ENCODE measurements around the gene N4BP3. TPM values are rescaled to one million over a fixed set of nuclear protein-coding genes. Genes with fewer than 3 reads are reported as not detected.
A peak's percentile ranks its signal among the peaks of the same experiment; 100 is the strongest.

Gene N4BP3
- total and polyA plus RNA-seq, 5 experiments from 2014 or later: 1.6 to 7.2 (median 5.5) TPM

DNA sequence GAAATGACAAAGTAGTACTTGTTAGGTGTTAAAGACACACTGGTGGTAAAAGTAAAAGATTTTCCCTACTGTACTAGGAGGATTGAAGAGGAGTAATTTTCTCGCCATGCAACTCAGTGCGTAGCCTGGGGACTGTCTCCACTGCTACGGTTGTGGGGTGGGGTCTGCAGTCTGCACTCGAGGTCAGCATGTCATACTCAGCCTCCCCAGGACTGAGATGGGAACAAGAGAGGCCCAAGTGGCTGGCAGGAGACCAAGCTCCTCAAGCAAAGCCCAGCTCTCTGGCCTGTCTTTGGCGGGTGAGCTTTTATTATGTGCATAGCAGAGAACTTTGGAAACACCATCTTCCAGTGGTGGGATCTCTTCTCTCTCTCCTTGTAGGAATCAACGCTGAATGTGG is 29.9 kb downstream of the N4BP3 start:
- Mint-ChIP-seq H3K36me3 (peaks cover 0 to 74% (median 2%) of the 10 kb centered on the region in 3 donors), H3K4me3 (no peak overlapping the region), H3K4me1 (peaks cover 0 to 12% (median under 1%) of the 10 kb centered on the region in 4 donors), H3K9me3 (no peaks in the 10 kb centered on the region), H3K27me3 (no peaks in the 10 kb centered on the region), H3K27ac (peak overlapping the region in 1 of 10 donors; percentile 11)
- ATAC-seq (no peak), DNase-seq (no peak)
- POLR2A ChIA-PET: interaction anchor here (0.7 to 1.6 kb wide), 3 partner anchors 12 to 67 kb away, joined by 3 read pairs; partner anchors contain the start of gene N4BP3

DNA sequence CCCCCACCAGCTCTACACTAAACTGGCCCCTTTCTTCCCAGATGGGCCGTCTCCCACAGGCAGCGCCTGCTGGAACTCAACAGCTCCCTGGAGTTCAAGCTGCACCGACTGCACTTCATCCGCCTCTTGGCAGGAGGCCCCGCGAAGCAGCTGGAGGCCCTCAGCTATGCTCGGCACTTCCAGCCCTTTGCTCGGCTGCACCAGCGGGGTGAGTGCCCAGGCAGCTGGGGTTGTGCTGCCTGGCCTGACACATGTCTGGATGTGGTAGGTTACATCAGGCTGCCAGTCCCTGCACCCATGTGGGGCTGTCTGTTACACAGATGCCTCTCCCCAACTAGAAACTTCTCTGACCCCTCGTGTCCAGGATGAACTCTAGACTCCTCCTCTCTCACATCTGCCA is 30.6 kb downstream of the N4BP3 start:
- Mint-ChIP-seq H3K4me1 (peaks cover 0 to 12% (median under 1%) of the 10 kb centered on the region in 4 donors), H3K36me3 (peaks cover 0 to 76% (median 2%) of the 10 kb centered on the region in 3 donors), H3K27ac (peak overlapping the region in 2 of 10 donors; percentile 31 to 77), H3K9me3 (no peaks in the 10 kb centered on the region), H3K27me3 (no peaks in the 10 kb centered on the region), H3K4me3 (no peak overlapping the region)
- POLR2A ChIA-PET: interaction anchor here (0.7 to 1.6 kb wide), 6 partner anchors 9 to 68 kb away, joined by 3 to 4 read pairs (median 3); partner anchors contain the start of gene N4BP3
- DNase-seq (no peak), ATAC-seq (no peak)

DNA sequence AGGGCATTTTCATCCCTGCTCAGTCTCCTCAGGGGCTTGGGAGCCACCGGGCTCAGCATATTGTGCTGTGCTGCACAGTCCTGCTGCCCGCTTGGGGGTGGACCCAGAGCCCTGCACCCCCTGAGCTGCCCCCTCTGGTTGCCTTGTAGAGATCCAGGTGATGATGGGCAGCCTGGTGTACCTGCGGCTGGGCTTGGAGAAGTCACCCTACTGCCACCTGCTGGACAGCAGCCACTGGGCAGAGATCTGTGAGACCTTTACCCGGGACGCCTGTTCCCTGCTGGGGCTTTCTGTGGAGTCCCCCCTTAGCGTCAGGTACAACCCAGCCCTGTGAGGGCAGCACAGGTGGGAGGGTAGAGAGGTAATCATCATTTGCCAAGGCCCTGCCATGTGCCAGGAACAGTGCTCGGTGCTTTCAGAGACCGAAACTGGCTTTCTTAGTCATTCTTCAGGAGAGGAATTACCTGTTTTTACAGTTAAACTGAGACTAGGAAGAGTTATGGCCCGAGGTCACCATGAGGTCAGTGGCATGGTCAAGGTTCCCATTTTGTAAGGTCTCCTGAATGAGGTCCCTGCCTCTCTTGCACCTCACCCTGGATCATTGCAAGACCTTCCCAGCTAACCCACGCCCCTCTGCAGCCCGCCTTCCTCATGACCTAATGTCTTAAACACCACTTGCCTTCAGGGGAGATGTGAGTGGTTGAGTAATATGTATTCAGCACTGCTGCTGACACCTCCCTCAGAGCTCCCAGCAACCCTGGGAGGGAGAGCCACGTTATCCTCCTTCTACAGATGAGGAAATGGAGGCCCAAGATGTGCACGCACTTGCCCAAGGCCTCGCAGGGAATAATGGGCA is 32.9 kb downstream of the N4BP3 start:
- H3K4me1 Mint-ChIP-seq: peaks cover 7 to 28% (median 13%) of the 10 kb centered on the region in 4 donors
- H3K27me3 Mint-ChIP-seq: no peaks in the 10 kb centered on the region
- POLR2A ChIA-PET: interaction anchor here (0.6 to 1.2 kb wide), 7 partner anchors 17 to 78 kb away, joined by 3 to 12 read pairs (median 3); partner anchors contain the start of gene HNRNPAB
- no peaks in the 10 kb centered on the region for H3K9me3 Mint-ChIP-seq
- peak; percentile 65 to 89 (median 74) for DNase-seq
- H3K4me3 Mint-ChIP-seq: no peak overlapping the region
- peaks cover 0 to 89% (median 2%) of the 10 kb centered on the region in 3 donors for H3K36me3 Mint-ChIP-seq
- peak overlapping the region in 4 of 10 donors; percentile 48 to 91 (median 61) for H3K27ac Mint-ChIP-seq
- ATAC-seq: peak; percentile 96 to 99

DNA sequence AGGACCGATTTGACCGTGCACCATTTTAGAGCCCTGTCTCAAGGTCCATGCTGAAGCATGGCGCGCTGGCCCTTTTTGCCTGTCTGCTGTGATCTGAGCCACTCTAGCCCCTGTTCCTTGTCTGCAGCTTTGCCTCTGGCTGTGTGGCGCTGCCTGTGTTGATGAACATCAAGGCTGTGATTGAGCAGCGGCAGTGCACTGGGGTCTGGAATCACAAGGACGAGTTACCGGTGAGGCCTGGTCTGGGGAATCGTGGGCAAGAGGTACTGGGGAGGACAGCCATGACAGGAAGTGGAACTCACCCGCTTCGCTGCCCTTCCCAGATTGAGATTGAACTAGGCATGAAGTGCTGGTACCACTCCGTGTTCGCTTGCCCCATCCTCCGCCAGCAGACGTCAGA is 34.1 kb downstream of the N4BP3 start:
- DNase-seq (no peak), ATAC-seq (no peak)
- Mint-ChIP-seq H3K9me3 (no peaks in the 10 kb centered on the region), H3K36me3 (peaks cover 0 to 84% (median 2%) of the 10 kb centered on the region in 3 donors), H3K27ac (peak overlapping the region in 2 of 10 donors; percentile 37 to 57), H3K4me3 (no peak overlapping the region), H3K27me3 (no peaks in the 10 kb centered on the region), H3K4me1 (peaks cover 10 to 36% (median 23%) of the 10 kb centered on the region in 4 donors)
- POLR2A ChIA-PET: interaction anchor here (2.1 kb wide), 1 partner anchor 72 kb away, joined by 10 read pairs; no protein-coding TSS in a partner anchor

DNA sequence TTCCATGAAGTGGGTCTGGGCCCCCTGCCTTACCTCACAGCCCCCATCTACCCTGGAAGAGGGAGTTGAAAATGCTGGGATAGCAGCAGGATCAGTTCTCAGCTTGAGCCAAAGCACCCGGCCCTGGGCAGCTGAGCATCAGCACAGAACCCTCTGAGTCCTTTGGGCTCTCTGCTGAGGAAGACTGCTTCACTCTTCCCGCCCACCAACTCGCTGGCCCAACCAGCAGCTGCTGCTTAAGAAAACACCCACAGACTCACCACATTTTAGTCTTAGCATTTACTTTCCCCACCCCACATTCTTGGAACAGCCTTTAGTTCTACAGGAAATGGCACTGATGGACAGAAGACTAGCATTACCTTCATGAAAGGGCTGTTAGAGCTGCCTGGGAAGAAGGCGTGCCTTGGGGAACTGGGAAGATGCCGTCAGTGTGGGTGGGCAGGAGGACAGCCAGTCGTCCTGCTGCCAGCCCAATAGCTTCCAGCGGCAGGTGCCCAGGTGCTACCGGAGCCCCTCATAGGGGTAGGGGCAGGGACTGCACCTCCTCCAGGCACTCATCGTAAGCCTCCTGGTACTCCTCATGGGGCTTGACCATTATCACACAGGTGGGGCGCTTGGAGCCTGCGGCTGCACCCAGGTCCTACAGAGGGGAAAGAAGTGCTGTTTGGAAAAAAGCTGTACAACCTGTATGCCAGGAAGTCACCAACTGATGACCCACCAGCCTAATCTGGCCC is 36.0 kb downstream of the N4BP3 start:
- POLR2A ChIA-PET: interaction anchor here (2.1 kb wide), 1 partner anchor 74 kb away, joined by 10 read pairs; no protein-coding TSS in a partner anchor
- Mint-ChIP-seq H3K4me1 (peaks cover 14 to 51% (median 39%) of the 10 kb centered on the region in 4 donors), H3K9me3 (no peaks in the 10 kb centered on the region), H3K27me3 (no peaks in the 10 kb centered on the region), H3K36me3 (peaks cover 0 to 66% (median 0%) of the 10 kb centered on the region in 3 donors), H3K27ac (peak overlapping the region in 6 of 10 donors; percentile 16 to 69 (median 52)), H3K4me3 (no peak overlapping the region)
- no peak for ATAC-seq
- no peak for DNase-seq

DNA sequence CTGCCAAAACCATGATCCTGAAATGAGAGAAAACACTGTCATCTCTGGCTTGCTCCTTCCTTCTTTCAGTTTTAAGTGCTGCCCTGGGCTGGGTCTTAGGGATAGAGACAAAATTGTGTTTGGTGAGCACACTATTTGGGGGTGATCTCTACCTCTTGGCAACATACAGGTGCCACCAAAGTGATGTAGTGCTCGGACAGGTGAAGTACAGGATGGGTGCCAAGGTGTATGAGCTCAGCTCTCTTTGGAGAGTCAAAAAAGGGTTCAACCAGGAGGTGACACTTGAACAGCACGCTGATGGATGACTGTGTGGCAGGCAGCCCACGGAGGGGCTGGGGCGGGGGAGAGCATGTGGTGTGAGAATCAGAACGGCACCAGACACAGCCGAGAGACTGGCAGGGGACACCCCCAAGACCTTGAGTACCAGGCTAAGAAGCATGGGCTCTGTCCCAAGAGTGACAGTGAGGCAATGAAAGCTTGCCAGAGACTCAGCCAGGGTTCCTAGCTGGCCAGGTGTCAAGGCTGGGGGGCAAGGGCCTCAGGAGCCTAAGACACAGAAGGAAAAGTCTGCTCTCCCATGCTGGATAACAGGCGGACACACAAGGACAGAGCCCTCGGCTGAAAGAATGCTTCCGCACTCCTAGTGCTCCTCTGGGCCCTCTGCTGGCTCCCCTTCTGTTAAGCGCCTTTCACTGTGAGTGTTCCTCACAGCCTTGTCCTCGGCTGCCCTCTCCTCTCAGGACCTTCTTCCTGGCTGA is 37.8 kb downstream of the N4BP3 start:
- Mint-ChIP-seq H3K9me3 (no peaks in the 10 kb centered on the region), H3K4me1 (peaks cover 14 to 48% (median 42%) of the 10 kb centered on the region in 4 donors), H3K4me3 (peak overlapping the region in 6 of 10 donors; percentile 26 to 97 (median 66)), H3K27ac (peak overlapping the region in 9 of 10 donors; percentile 29 to 86 (median 73)), H3K36me3 (peaks cover 0 to 52% (median 0%) of the 10 kb centered on the region in 3 donors), H3K27me3 (no peaks in the 10 kb centered on the region)
- ATAC-seq (no peak), DNase-seq (no peak)
- POLR2A ChIA-PET: no interaction called here

DNA sequence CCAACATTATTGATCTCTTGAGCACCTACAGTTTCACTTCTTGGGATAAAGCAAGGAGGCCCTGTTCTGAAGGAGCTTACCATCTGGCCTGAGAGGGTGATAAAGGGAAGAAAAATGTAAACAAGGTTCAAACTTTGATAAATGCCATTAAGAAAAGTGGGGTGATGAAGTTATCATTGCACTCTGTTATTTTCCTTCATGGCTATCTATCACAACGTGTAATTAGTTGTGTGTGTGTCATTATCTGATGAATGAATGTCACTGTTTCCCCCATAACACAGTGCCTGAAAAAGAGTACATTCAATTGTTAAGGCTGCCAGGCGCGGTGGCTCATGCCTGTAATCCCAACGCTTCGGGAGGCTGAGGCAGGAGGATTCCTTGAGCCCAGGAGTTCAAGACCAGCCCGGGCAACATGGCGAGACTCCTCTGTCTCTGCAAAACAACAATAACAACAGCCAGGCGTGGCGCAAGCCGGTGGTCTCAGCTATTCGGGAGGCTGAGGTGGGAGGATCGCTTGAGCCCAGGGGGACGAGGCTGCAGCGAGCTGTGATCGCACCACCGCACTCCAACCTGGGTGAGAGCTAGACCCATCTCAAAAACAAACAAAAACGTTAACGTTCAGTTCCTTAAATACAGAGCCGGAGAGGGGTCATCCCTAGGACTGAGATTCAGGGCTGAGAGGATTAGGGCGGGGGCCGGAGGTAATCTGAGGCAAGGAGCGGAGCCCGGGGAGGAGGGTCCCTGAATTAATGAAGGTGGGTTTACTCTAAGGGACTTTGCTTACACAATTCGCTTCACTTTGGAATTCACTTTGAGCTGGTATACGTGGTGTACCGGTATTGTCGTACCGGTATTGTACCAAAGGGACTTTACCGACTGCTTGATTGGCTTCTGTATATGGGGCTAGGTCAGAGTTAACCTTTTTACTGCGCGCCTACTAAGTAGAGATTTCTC is 39.4 kb downstream of the N4BP3 start:
- ATAC-seq (no peak), DNase-seq (no peak)
- no peaks in the 10 kb centered on the region for H3K9me3 Mint-ChIP-seq
- POLR2A ChIA-PET: interaction anchor here (0.5 to 1.8 kb wide), 10 partner anchors 9 to 561 kb away, joined by 3 to 11 read pairs (median 4); partner anchors contain the start of genes HNRNPAB, RMND5B and TMED9
- H3K27me3 Mint-ChIP-seq: no peaks in the 10 kb centered on the region
- H3K4me1 Mint-ChIP-seq: peaks cover 14 to 46% (median 41%) of the 10 kb centered on the region in 4 donors
- peak overlapping the region; percentile 88 to 98 (median 97) for H3K4me3 Mint-ChIP-seq
- peaks cover 0 to 39% (median 0%) of the 10 kb centered on the region in 3 donors for H3K36me3 Mint-ChIP-seq
- peak overlapping the region; percentile 56 to 97 (median 92) for H3K27ac Mint-ChIP-seq

DNA sequence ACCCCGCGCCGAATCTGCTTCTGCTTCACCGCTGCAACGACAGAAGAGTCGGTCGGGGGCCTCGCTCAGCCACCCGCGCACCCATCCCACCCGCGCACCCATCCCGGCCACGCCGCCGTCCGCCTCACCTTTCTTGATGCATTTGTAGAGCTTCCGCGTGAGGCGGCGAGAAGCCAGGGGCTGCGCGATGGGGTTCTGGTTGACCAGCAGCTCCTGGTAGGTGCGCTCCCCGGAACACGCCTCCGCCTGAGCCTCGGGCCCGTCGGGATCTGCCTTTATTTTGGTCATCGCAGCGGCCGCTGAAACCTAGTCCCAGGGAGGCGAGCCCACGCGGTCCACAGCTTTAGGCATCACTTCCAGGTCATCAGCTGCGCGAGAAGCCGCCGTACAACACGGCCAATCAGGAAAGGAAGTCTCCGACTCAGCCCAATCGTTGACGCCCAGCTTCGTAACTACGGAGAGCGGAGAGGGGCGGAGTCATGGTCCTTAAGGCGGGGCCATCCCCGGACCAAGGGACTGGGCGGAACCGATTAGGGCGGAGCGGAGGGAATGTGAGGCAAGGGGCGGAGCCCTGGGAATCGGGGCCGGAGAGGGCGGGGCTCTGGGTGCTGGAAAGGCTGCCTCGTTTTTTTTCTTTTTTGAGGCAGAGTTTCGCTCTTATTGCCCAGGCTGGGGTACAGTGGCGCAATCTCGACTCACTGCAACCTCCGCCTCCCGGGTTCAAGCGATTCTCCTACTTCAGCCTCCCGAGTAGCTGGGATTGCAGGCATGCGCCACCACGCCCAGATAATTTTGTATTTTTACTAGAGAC is 40.4 kb downstream of the N4BP3 start, which contains the start of gene NHP2:
Gene NHP2 (minus strand): TSS at position 356 of the 811 bp plus-strand sequence. CDS start 68 bp downstream, at position 288.
- Mint-ChIP-seq H3K36me3 (peaks cover 0 to 29% (median 0%) of the 10 kb centered on the region in 3 donors), H3K27me3 (no peaks in the 10 kb centered on the region), H3K9me3 (no peaks in the 10 kb centered on the region), H3K4me3 (peak within 1 kb of the TSS; percentile 88 to 98 (median 97)), H3K4me1 (peaks cover 12 to 46% (median 41%) of the 10 kb centered on the region in 4 donors), H3K27ac (peak within 1 kb of the TSS; percentile 89 to 97 (median 94))
- POLR2A ChIA-PET: interaction anchor here (0.5 to 1.8 kb wide), 10 partner anchors 13 to 562 kb away, joined by 3 to 11 read pairs (median 4); partner anchors contain the start of genes HNRNPAB, RMND5B and TMED9
- peak; percentile 91 to 98 (median 95) for DNase-seq
- ATAC-seq: peak; percentile 98

DNA sequence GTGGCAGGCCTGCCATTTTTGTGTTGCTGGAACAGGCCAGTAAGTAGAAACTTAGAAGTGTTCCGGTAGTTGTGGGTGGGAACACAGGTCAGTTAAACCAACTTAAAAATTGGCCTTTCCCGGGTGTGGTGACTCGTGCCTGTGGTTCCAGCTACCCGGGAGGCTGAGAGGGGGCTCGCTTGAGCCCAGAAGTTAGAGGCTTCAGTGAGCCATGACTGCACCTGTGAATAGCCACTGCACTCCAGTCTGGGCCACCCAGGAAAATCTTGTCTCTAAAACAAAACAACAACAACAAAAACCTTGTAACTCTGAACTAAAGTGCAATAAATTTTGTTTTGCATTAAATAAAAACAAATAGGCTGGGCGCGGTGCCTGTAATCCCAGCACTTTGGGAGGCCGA is 41.7 kb downstream of the N4BP3 start:
- Mint-ChIP-seq H3K27me3 (no peaks in the 10 kb centered on the region), H3K36me3 (peaks cover 0 to 16% (median 0%) of the 10 kb centered on the region in 3 donors), H3K27ac (peak overlapping the region in 2 of 10 donors; percentile 3 to 67), H3K4me1 (peaks cover 11 to 41% (median 36%) of the 10 kb centered on the region in 4 donors), H3K9me3 (no peaks in the 10 kb centered on the region), H3K4me3 (peak overlapping the region in 5 of 10 donors; percentile 25 to 98 (median 56))
- DNase-seq: no peak
- POLR2A ChIA-PET: interaction anchor here (0.6 to 0.9 kb wide), 2 partner anchors 12 to 839 kb away, joined by 3 read pairs; no protein-coding TSS in a partner anchor
- no peak for ATAC-seq

DNA sequence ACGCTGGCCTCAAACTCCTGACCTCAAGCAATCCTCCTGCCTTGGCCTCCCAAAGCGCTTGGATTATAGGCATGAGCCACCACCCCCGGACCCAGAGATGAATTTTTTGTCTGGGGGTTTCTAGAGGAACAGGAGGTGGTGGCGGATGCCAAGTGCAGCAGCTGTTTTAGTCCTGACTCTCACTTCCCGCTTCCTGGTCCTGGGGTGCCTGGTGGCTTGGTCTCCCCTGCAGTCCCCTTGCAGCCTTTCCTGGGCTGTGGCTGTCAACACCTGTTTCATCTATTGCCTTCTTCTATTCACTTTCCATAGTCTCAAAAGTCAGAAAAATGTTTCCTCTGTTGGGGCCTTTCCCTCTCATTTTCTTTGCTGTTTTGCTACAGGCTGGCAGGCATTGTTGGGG is 46.8 kb downstream of the N4BP3 start:
- Mint-ChIP-seq H3K4me1 (peaks cover 6 to 11% (median 7%) of the 10 kb centered on the region in 4 donors), H3K27me3 (peaks cover 0 to 15% (median 4%) of the 10 kb centered on the region in 5 donors), H3K36me3 (no peaks in the 10 kb centered on the region), H3K9me3 (no peaks in the 10 kb centered on the region), H3K4me3 (no peak overlapping the region), H3K27ac (no peak overlapping the region)
- no peak for DNase-seq
- ATAC-seq: no peak
- POLR2A ChIA-PET: no interaction called here

Measured in naive thymus-derived CD8-positive, alpha-beta T cell (primary cell).